HEK293 (cell line): ENCODE data around the gene CREBRF.

Experiments
- CTCF ChIA-PET: fragments of 350-600 bp; formaldehyde crosslinking; extraction: SDS; loops from one replicate; lab custom pipeline; 2021; ENCODE audit warnings: antibody characterized with exemption; lab: Yijun Ruan, JAX
- POLR2A ChIA-PET: fragments of 300-600 bp; formaldehyde crosslinking; extraction: SDS; loops from one replicate; lab custom pipeline; 2020; ENCODE audit warnings: antibody characterized with exemption, inconsistent platforms; lab: Yijun Ruan, JAX
- H3K27ac ChIP-seq: fragments of 200-500 bp; sonication (Bioruptor generic); 2 replicates; pipeline ENCODE4 v1.5.1; 2014; ENCODE audit warnings: low read depth, low read length, control low read depth, inconsistent platforms; ENCODE audit errors: extremely low read depth
- H3K36me3 ChIP-seq, 2 experiments: fragments of 200-500 bp in 1 of 2; sonication (Bioruptor generic) in 1 of 2; 1 replicate in 1 of 2; 2 replicates in 1 of 2; pipeline ENCODE4 v1.5.1; 2014 to 2017; ENCODE audit warnings: inconsistent platforms in 2 of 2, low read length in 2 of 2; ENCODE audit not compliant: control insufficient read depth in 2 of 2, insufficient read depth in 1 of 2
- H3K4me1 ChIP-seq: fragments of 200-500 bp; sonication (Bioruptor generic); 2 replicates; pipeline ENCODE4 v1.5.1; 2014; ENCODE audit warnings: mild to moderate bottlenecking, low read length, inconsistent platforms; ENCODE audit not compliant: control insufficient read depth, insufficient read depth
- H3K4me3 ChIP-seq: 2 replicates; pipeline ENCODE4 v1.5.1; 2011; ENCODE audit warnings: low read depth, mild to moderate bottlenecking, control low read depth, low read length, moderate library complexity
- H3K9me3 ChIP-seq: fragments of 200-500 bp; sonication (Bioruptor generic); 2 replicates; pipeline ENCODE4 v1.5.1; 2014; ENCODE audit warnings: low read depth, low read length, inconsistent platforms; ENCODE audit not compliant: control insufficient read depth, insufficient read depth
- HOXA7 ChIP-seq: sonication (generic); formaldehyde crosslinking; IDR thresholded peaks from 2 replicates; pipeline ENCODE4 v1.8.1; 2022; ENCODE audit warnings: missing genetic modification reagents, borderline replicate concordance
- SP3 ChIP-seq: fragments of 450-650 bp; formaldehyde crosslinking; IDR thresholded peaks from 2 replicates; pipeline ENCODE4 v1.5.1; 2016; ENCODE audit warnings: missing biosample characterization, missing genetic modification characterization
- ZNF132 ChIP-seq: fragments of 450-650 bp; formaldehyde crosslinking; IDR thresholded peaks from 2 replicates; pipeline ENCODE4 v1.5.1; 2017; ENCODE audit warnings: missing biosample characterization, missing genetic modification characterization, borderline replicate concordance
- ZNF19 ChIP-seq: fragments of 450-650 bp; formaldehyde crosslinking; IDR thresholded peaks from 2 replicates; pipeline ENCODE4; 2016; ENCODE audit warnings: missing biosample characterization, missing genetic modification characterization, low read depth
- ZNF266 ChIP-seq: fragments of 450-650 bp; formaldehyde crosslinking; IDR thresholded peaks from 2 replicates; pipeline ENCODE4 v1.5.1; 2016; ENCODE audit warnings: missing biosample characterization, missing genetic modification characterization, low read depth
- ZNF335 ChIP-seq: fragments of 450-650 bp; formaldehyde crosslinking; conservative IDR thresholded peaks from 2 replicates; pipeline ENCODE4 v1.5.1; 2016; ENCODE audit warnings: missing biosample characterization, missing genetic modification characterization
- ZNF350 ChIP-seq: fragments of 450-650 bp; formaldehyde crosslinking; IDR thresholded peaks from 2 replicates; pipeline ENCODE4 v1.5.0; 2017; ENCODE audit warnings: missing biosample characterization, mild to moderate bottlenecking, missing genetic modification characterization
- ZNF416 ChIP-seq: fragments of 450-650 bp; formaldehyde crosslinking; IDR thresholded peaks from 2 replicates; pipeline ENCODE4 v1.5.1; 2016; ENCODE audit warnings: missing biosample characterization, missing genetic modification characterization
- ZNF560 ChIP-seq: fragments of 450-650 bp; formaldehyde crosslinking; IDR thresholded peaks from 2 replicates; pipeline ENCODE4 v1.5.1; 2017; ENCODE audit warnings: missing biosample characterization, missing genetic modification characterization, borderline replicate concordance
- ZNF561 ChIP-seq: fragments of 450-650 bp; IDR thresholded peaks from 2 replicates; pipeline ENCODE4 v1.5.1; 2018; ENCODE audit warnings: missing biosample characterization, missing genetic modification characterization, borderline replicate concordance
- ZNF624 ChIP-seq: fragments of 450-650 bp; formaldehyde crosslinking; IDR thresholded peaks from 2 replicates; pipeline ENCODE4 v1.5.1; 2017; ENCODE audit warnings: missing biosample characterization, missing genetic modification characterization
- ZNF626 ChIP-seq: fragments of 450-650 bp; sonication (Bioruptor Pico); formaldehyde crosslinking; IDR thresholded peaks from 2 replicates; pipeline ENCODE4 v1.5.1; 2018; ENCODE audit warnings: missing biosample characterization, missing genetic modification characterization, inconsistent platforms
- ZNF658 ChIP-seq: fragments of 450-650 bp; formaldehyde crosslinking; IDR thresholded peaks from 2 replicates; pipeline ENCODE4; 2016; ENCODE audit warnings: missing biosample characterization, missing genetic modification characterization
- ZNF777 ChIP-seq: fragments of 450-650 bp; formaldehyde crosslinking; IDR thresholded peaks from 2 replicates; pipeline ENCODE4 v1.5.1; 2017; ENCODE audit warnings: missing biosample characterization, missing genetic modification characterization, borderline replicate concordance
- ZXDB ChIP-seq: fragments of 450-650 bp; formaldehyde crosslinking; IDR thresholded peaks from 2 replicates; pipeline ENCODE4 v1.5.1; 2016; ENCODE audit warnings: missing biosample characterization, missing genetic modification characterization
- TF ChIP-seq, protein P1 (sequence below): fragments of 450-650 bp; formaldehyde crosslinking; IDR thresholded peaks from 2 replicates; pipeline ENCODE4 v1.5.1; 2016; ENCODE audit warnings: missing biosample characterization, missing genetic modification characterization, borderline replicate concordance
- TF ChIP-seq, protein P2 (sequence below): fragments of 450-650 bp; formaldehyde crosslinking; IDR thresholded peaks from 2 replicates; pipeline ENCODE4 v1.5.1; 2016; ENCODE audit warnings: missing biosample characterization, missing genetic modification characterization
- TF ChIP-seq, protein P3 (sequence below): fragments of 450-650 bp; formaldehyde crosslinking; conservative IDR thresholded peaks from 2 replicates; pipeline ENCODE4 v1.5.1; 2016; ENCODE audit warnings: low read depth, missing biosample characterization, missing genetic modification characterization
- TF ChIP-seq, protein P4 (sequence below): fragments of 450-650 bp; formaldehyde crosslinking; IDR thresholded peaks from 2 replicates; pipeline ENCODE4 v1.5.1; 2016; ENCODE audit warnings: missing biosample characterization, missing genetic modification characterization, low read depth

The CREBRF gene

DNA sequence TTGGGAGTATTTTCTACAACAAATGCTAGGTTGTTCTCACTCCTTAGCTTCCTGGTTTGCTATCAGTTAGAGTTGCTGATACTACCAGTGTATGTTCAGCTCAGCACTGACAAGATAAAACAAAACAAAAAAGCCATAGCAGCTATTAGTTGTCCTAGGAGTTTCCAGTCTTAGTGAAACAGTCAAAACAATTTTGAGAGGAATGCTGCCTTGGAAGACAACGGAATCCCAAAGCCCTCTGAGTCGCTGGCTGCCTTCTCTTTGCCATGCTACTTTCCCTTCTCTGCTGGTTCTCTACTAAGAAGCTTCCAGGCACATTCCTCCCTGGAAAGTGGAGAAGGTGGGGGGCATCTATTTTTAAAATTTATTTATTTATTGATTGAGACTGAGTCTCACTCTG, 5.4 kb upstream of the CREBRF start:
- no peaks in the 10 kb centered on the region for H3K9me3 ChIP-seq
- TF ChIP-seq SP3 (tag by site-specific recombination) = no peak
- TF ChIP-seq, protein P1, sequence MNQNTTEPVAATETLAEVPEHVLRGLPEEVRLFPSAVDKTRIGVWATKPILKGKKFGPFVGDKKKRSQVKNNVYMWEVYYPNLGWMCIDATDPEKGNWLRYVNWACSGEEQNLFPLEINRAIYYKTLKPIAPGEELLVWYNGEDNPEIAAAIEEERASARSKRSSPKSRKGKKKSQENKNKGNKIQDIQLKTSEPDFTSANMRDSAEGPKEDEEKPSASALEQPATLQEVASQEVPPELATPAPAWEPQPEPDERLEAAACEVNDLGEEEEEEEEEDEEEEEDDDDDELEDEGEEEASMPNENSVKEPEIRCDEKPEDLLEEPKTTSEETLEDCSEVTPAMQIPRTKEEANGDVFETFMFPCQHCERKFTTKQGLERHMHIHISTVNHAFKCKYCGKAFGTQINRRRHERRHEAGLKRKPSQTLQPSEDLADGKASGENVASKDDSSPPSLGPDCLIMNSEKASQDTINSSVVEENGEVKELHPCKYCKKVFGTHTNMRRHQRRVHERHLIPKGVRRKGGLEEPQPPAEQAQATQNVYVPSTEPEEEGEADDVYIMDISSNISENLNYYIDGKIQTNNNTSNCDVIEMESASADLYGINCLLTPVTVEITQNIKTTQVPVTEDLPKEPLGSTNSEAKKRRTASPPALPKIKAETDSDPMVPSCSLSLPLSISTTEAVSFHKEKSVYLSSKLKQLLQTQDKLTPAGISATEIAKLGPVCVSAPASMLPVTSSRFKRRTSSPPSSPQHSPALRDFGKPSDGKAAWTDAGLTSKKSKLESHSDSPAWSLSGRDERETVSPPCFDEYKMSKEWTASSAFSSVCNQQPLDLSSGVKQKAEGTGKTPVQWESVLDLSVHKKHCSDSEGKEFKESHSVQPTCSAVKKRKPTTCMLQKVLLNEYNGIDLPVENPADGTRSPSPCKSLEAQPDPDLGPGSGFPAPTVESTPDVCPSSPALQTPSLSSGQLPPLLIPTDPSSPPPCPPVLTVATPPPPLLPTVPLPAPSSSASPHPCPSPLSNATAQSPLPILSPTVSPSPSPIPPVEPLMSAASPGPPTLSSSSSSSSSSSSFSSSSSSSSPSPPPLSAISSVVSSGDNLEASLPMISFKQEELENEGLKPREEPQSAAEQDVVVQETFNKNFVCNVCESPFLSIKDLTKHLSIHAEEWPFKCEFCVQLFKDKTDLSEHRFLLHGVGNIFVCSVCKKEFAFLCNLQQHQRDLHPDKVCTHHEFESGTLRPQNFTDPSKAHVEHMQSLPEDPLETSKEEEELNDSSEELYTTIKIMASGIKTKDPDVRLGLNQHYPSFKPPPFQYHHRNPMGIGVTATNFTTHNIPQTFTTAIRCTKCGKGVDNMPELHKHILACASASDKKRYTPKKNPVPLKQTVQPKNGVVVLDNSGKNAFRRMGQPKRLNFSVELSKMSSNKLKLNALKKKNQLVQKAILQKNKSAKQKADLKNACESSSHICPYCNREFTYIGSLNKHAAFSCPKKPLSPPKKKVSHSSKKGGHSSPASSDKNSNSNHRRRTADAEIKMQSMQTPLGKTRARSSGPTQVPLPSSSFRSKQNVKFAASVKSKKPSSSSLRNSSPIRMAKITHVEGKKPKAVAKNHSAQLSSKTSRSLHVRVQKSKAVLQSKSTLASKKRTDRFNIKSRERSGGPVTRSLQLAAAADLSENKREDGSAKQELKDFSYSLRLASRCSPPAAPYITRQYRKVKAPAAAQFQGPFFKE (tag by site-specific recombination) = no peak
- no peak for TF ChIP-seq ZNF561 (tag by site-specific recombination)
- TF ChIP-seq, protein P2, sequence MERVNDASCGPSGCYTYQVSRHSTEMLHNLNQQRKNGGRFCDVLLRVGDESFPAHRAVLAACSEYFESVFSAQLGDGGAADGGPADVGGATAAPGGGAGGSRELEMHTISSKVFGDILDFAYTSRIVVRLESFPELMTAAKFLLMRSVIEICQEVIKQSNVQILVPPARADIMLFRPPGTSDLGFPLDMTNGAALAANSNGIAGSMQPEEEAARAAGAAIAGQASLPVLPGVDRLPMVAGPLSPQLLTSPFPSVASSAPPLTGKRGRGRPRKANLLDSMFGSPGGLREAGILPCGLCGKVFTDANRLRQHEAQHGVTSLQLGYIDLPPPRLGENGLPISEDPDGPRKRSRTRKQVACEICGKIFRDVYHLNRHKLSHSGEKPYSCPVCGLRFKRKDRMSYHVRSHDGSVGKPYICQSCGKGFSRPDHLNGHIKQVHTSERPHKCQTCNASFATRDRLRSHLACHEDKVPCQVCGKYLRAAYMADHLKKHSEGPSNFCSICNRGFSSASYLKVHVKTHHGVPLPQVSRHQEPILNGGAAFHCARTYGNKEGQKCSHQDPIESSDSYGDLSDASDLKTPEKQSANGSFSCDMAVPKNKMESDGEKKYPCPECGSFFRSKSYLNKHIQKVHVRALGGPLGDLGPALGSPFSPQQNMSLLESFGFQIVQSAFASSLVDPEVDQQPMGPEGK (tag by site-specific recombination) = no peak
- TF ChIP-seq ZNF626 = no peak
- TF ChIP-seq, protein P3, sequence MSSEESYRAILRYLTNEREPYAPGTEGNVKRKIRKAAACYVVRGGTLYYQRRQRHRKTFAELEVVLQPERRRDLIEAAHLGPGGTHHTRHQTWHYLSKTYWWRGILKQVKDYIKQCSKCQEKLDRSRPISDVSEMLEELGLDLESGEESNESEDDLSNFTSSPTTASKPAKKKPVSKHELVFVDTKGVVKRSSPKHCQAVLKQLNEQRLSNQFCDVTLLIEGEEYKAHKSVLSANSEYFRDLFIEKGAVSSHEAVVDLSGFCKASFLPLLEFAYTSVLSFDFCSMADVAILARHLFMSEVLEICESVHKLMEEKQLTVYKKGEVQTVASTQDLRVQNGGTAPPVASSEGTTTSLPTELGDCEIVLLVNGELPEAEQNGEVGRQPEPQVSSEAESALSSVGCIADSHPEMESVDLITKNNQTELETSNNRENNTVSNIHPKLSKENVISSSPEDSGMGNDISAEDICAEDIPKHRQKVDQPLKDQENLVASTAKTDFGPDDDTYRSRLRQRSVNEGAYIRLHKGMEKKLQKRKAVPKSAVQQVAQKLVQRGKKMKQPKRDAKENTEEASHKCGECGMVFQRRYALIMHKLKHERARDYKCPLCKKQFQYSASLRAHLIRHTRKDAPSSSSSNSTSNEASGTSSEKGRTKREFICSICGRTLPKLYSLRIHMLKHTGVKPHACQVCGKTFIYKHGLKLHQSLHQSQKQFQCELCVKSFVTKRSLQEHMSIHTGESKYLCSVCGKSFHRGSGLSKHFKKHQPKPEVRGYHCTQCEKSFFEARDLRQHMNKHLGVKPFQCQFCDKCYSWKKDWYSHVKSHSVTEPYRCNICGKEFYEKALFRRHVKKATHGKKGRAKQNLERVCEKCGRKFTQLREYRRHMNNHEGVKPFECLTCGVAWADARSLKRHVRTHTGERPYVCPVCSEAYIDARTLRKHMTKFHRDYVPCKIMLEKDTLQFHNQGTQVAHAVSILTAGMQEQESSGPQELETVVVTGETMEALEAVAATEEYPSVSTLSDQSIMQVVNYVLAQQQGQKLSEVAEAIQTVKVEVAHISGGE (tag by site-specific recombination) = no peak
- TF ChIP-seq ZXDB (tag by site-specific recombination) = no peak
- TF ChIP-seq ZNF266 = no peak
- TF ChIP-seq ZNF350 (tag by site-specific recombination) = no peak
- TF ChIP-seq HOXA7 (CRISPR knock-in tag) = no peak
- TF ChIP-seq ZNF658 (tag by site-specific recombination) = no peak
- TF ChIP-seq ZNF132 (tag by site-specific recombination) = no peak
- no peak for TF ChIP-seq ZNF777 (tag by site-specific recombination)
- TF ChIP-seq ZNF416 (tag by site-specific recombination) = no peak
- TF ChIP-seq ZNF335 = no peak
- no peak for TF ChIP-seq ZNF624 (tag by site-specific recombination)
- TF ChIP-seq ZNF19 (tag by site-specific recombination) = no peak
- TF ChIP-seq, protein P4, sequence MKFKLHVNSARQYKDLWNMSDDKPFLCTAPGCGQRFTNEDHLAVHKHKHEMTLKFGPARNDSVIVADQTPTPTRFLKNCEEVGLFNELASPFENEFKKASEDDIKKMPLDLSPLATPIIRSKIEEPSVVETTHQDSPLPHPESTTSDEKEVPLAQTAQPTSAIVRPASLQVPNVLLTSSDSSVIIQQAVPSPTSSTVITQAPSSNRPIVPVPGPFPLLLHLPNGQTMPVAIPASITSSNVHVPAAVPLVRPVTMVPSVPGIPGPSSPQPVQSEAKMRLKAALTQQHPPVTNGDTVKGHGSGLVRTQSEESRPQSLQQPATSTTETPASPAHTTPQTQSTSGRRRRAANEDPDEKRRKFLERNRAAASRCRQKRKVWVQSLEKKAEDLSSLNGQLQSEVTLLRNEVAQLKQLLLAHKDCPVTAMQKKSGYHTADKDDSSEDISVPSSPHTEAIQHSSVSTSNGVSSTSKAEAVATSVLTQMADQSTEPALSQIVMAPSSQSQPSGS (tag by site-specific recombination) = no peak
- no peak for TF ChIP-seq ZNF560 (tag by site-specific recombination)
- H3K27ac ChIP-seq = no peak overlapping the region
- no peak overlapping the region for H3K4me3 ChIP-seq
- H3K4me1 ChIP-seq = no peaks in the 10 kb centered on the region
- H3K36me3 ChIP-seq = no peaks in the 10 kb centered on the region
- POLR2A ChIA-PET = interaction anchor here (0.6 kb wide), 1 partner anchor 92 kb away, joined by 7 read pairs; no protein-coding TSS in a partner anchor
- CTCF ChIA-PET = interaction anchor here (0.6 kb wide), 2 partner anchors 10 to 569 kb away, joined by 4 to 5 read pairs; no protein-coding TSS in a partner anchor
